GM18861 (cell line): ENCODE data around the gene CXADR.
"Not testable (repeated sequence)": the region's sequence is repeated elsewhere in the genome, so short reads cannot be mapped to it uniquely, and the experiment has no call there.

Source experiments
- ATAC-seq: cut with Tn5 transposase; IDR thresholded peaks from one replicate; pipeline ENCODE4 v1.9.1; 2021; ENCODE audit not compliant: unreplicated experiment

The CXADR gene

GRCh38 chr21:17501107-17502006 is 11.5 kb upstream of the CXADR start:
- ATAC-seq: no peak

GRCh38 chr21:17502985-17503384 is 9.9 kb upstream of the CXADR start:
- ATAC-seq: not testable (repeated sequence)

- ATAC-seq: no peak
Measured at GRCh38 chr21:17506951-17507350, 5.9 kb upstream of the CXADR start.

GRCh38 chr21:17507591-17507990 is 5.3 kb upstream of the CXADR start:
- ATAC-seq: no peak

- ATAC-seq: no peak
Measured at GRCh38 chr21:17513214-17514123, 626 bp downstream of the CXADR start.

- ATAC-seq: no peak
Measured at GRCh38 chr21:17514124-17514845, 1.4 kb downstream of the CXADR start.

- ATAC-seq: not testable (repeated sequence)
Measured at GRCh38 chr21:17517008-17517407, 4.2 kb downstream of the CXADR start.

GRCh38 chr21:17519208-17519738 is 6.4 kb downstream of the CXADR start:
- ATAC-seq: no peak

- ATAC-seq: no peak
Measured at GRCh38 chr21:17519965-17520609, 7.2 kb downstream of the CXADR start.

GRCh38 chr21:17523007-17523451 is 10.2 kb downstream of the CXADR start:
- ATAC-seq: no peak

- not testable (repeated sequence) for ATAC-seq
Measured at GRCh38 chr21:17523979-17524494, 11.2 kb downstream of the CXADR start.

GRCh38 chr21:17524635-17525034 is 11.8 kb downstream of the CXADR start:
- no peak for ATAC-seq

- no peak for ATAC-seq
Measured at GRCh38 chr21:17526776-17527175, 13.9 kb downstream of the CXADR start.

GRCh38 chr21:17527240-17527639 is 14.4 kb downstream of the CXADR start:
- no peak for ATAC-seq

- ATAC-seq: no peak
Measured at GRCh38 chr21:17527711-17528110, 14.9 kb downstream of the CXADR start.

GRCh38 chr21:17529648-17530047 is 16.8 kb downstream of the CXADR start:
- no peak for ATAC-seq

GRCh38 chr21:17532292-17532691 is 19.4 kb downstream of the CXADR start:
- no peak for ATAC-seq

- no peak for ATAC-seq
Measured at GRCh38 chr21:17536381-17536780, 23.5 kb downstream of the CXADR start.

- ATAC-seq: no peak
Measured at GRCh38 chr21:17537299-17537698, 24.5 kb downstream of the CXADR start.

GRCh38 chr21:17538576-17538975 is 25.7 kb downstream of the CXADR start:
- no peak for ATAC-seq
